HepG2 (cell line): ENCODE measurements around the gene FFAR2. TPM values are rescaled to one million over a fixed set of nuclear protein-coding genes. Genes with fewer than 3 reads are reported as not detected.

ENCODE experiments used
- BCL3 ChIP-seq: sonication (generic); formaldehyde crosslinking; IDR thresholded peaks from 2 replicates; pipeline ENCODE4 v1.5.1; 2020; ENCODE audit warnings: mild to moderate bottlenecking, missing genetic modification reagents, moderate library complexity
- CHD4 ChIP-seq: fragments of 200-600 bp; sonication (generic); IDR thresholded peaks from 2 replicates; pipeline ENCODE4 v1.7.0; 2017; ENCODE audit warnings: mild to moderate bottlenecking, low read length, borderline replicate concordance
- DPF2 ChIP-seq: sonication (generic); formaldehyde crosslinking; IDR thresholded peaks from 2 replicates; pipeline ENCODE4 v1.4.0; 2020; ENCODE audit warnings: mild to moderate bottlenecking, low read depth, missing genetic modification reagents, borderline replicate concordance
- GMEB1 ChIP-seq: sonication (generic); formaldehyde crosslinking; IDR thresholded peaks from 2 replicates; pipeline ENCODE4 v1.5.1; 2020; ENCODE audit warnings: missing genetic modification reagents, mild to moderate bottlenecking, borderline replicate concordance
- LRRFIP1 ChIP-seq: sonication (generic); formaldehyde crosslinking; conservative IDR thresholded peaks from 2 replicates; pipeline ENCODE4 v1.4.0; 2020; ENCODE audit warnings: missing genetic modification reagents
- THRA ChIP-seq: sonication (generic); formaldehyde crosslinking; IDR thresholded peaks from 2 replicates; pipeline ENCODE4 v1.4.0; 2020; ENCODE audit warnings: missing genetic modification reagents, borderline replicate concordance
- ZBED4 ChIP-seq: sonication (generic); formaldehyde crosslinking; IDR thresholded peaks from 2 replicates; pipeline ENCODE4 v1.4.0; 2020; ENCODE audit warnings: missing genetic modification reagents, borderline replicate concordance
- ZBTB20 ChIP-seq: sonication (generic); formaldehyde crosslinking; IDR thresholded peaks from 2 replicates; pipeline ENCODE4 v1.8.1; 2023; ENCODE audit warnings: missing genetic modification reagents, low read depth, mild to moderate bottlenecking, borderline replicate concordance
- ZFP36L1 ChIP-seq: sonication (generic); formaldehyde crosslinking; IDR thresholded peaks from 2 replicates; pipeline ENCODE4 v1.8.0; 2022; ENCODE audit warnings: mild to moderate bottlenecking, missing genetic modification reagents, moderate library complexity
- ZFP91 ChIP-seq: sonication (generic); formaldehyde crosslinking; IDR thresholded peaks from 2 replicates; pipeline ENCODE4 v1.9.0; 2022; ENCODE audit warnings: missing genetic modification reagents, mild to moderate bottlenecking, borderline replicate concordance
- ZNF343 ChIP-seq: sonication (generic); formaldehyde crosslinking; IDR thresholded peaks from 2 replicates; pipeline ENCODE4 v1.4.0; 2020; ENCODE audit warnings: mild to moderate bottlenecking, missing genetic modification reagents
- ZNF558 ChIP-seq: sonication (generic); formaldehyde crosslinking; IDR thresholded peaks from 2 replicates; pipeline ENCODE4 v1.9.0; 2022; ENCODE audit warnings: mild to moderate bottlenecking, missing genetic modification reagents, borderline replicate concordance
- ZSCAN12 ChIP-seq: sonication (generic); formaldehyde crosslinking; IDR thresholded peaks from 2 replicates; pipeline ENCODE4 v1.9.0; 2021; ENCODE audit warnings: mild to moderate bottlenecking, missing genetic modification reagents
- polyA plus RNA-seq, 8 experiments: library from polyadenylated mRNA; depleted of rRNA in 3 of 8; stranded (reverse) in 7 of 8; unstranded in 1 of 8; fragments of >200 nt; fragmentation: Illumina TruSeq in 4 of 8; extraction: Trizol in 4 of 8; gene quantifications; 2 replicates each; pipeline versions ENCODE4 v1.2.1 to v1.2.3, GENCODE V29; 2011 to 2016; ENCODE audit warnings: low read depth in 4 of 8, missing spikeins in 1 of 8, mixed read lengths in 1 of 8; ENCODE audit not compliant: insufficient read depth in 1 of 8
- total RNA-seq, 5 experiments: library from RNA; depleted of rRNA; stranded (reverse); fragments of >200 nt; fragmentation: Illumina TruSeq; extraction: Trizol; gene quantifications; 2 replicates each; pipeline ENCODE4 v1.2.3, GENCODE V29; 2016; ENCODE audit warnings: low read depth in 1 of 5

The FFAR2 gene
- total and polyA plus RNA-seq, 2 of the 13 experiments (the other 11 are each of a cell fraction or from before 2014, with no cell fraction given) = 0.12 TPM; not detected in 1

GRCh38 chr19:35459414-35460082 lies 11.5 kb downstream of the FFAR2 start (continued):
- TF ChIP-seq BCL3 (CRISPR knock-in tag) (no peak), ZFP91 (CRISPR knock-in tag) (no peak), GMEB1 (CRISPR knock-in tag) (no peak), ZNF343 (CRISPR knock-in tag) (no peak), ZNF558 (CRISPR knock-in tag) (no peak), THRA (0 out of 2 replicates have a peak, but pooled peaks have one; percentile 11), ZFP36L1 (CRISPR knock-in tag) (no peak), ZBTB20 (no peak), ZSCAN12 (CRISPR knock-in tag) (no peak), CHD4 (no peak), ZBED4 (CRISPR knock-in tag) (no peak; the same call in 1 of the 2 replicates), LRRFIP1 (CRISPR knock-in tag) (no peak), DPF2 (CRISPR knock-in tag) (no peak)
